Endodermal cell (in vitro differentiated cells): ENCODE results near the gene BAZ1B. TPM values are rescaled to one million over a fixed set of nuclear protein-coding genes. Genes with fewer than 3 reads are reported as not detected.
A peak's percentile ranks its signal among the peaks of the same experiment; 100 is the strongest.
"Not testable (repeated sequence)": the region's sequence is repeated elsewhere in the genome, so short reads cannot be mapped to it uniquely, and the experiment has no call there.

Source experiments
- DNase-seq: peaks from one replicate; pipeline ENCODE4 v3.0.0-alpha.2; 2017
- H3K27ac ChIP-seq: 2 replicates; pipeline ENCODE4 v1.5.1; 2013; ENCODE audit warnings: mild to moderate bottlenecking, low read depth, low read length, moderate library complexity
- H3K27me3 ChIP-seq: 2 replicates; pipeline ENCODE4 v1.6.1; 2013; ENCODE audit warnings: mild to moderate bottlenecking, low read length, moderate library complexity; ENCODE audit not compliant: insufficient read depth, control insufficient read depth, poor library complexity, severe bottlenecking
- H3K36me3 ChIP-seq: 2 replicates; pipeline ENCODE4 v1.7.0; 2013; ENCODE audit warnings: mild to moderate bottlenecking, low read length, moderate library complexity; ENCODE audit not compliant: control insufficient read depth, insufficient read depth
- H3K4me1 ChIP-seq: one replicate; pipeline ENCODE4 v1.7.0; 2013; ENCODE audit warnings: low read length; ENCODE audit not compliant: control insufficient read depth, insufficient read depth
- H3K4me3 ChIP-seq: 2 replicates; pipeline ENCODE4 v1.5.1; 2013; ENCODE audit warnings: mild to moderate bottlenecking, low read length, moderate library complexity
- H3K9ac ChIP-seq: 2 replicates; pipeline ENCODE4 v1.6.1; 2013; ENCODE audit warnings: mild to moderate bottlenecking, low read length, moderate library complexity; ENCODE audit not compliant: poor library complexity, severe bottlenecking; ENCODE audit errors: extremely low read depth
- H3K9me3 ChIP-seq: 2 replicates; pipeline ENCODE4 v1.6.1; 2013; ENCODE audit warnings: mild to moderate bottlenecking, low read length, moderate library complexity; ENCODE audit not compliant: control insufficient read depth
- H3K27ac Mint-ChIP-seq: 2 replicates; pipeline ENCODE4 v1.8.0; 2020; ENCODE audit warnings: mixed read lengths
- H3K27me3 Mint-ChIP-seq: 2 replicates; pipeline ENCODE4 v1.8.0; 2021; ENCODE audit warnings: mild to moderate bottlenecking, mixed read lengths; ENCODE audit not compliant: insufficient read depth
- H3K36me3 Mint-ChIP-seq: 2 replicates; pipeline ENCODE4 v1.8.0; 2020; ENCODE audit warnings: low read depth, mixed read lengths
- H3K4me1 Mint-ChIP-seq: 2 replicates; pipeline ENCODE4 v1.8.0; 2020; ENCODE audit warnings: mixed read lengths
- H3K4me3 Mint-ChIP-seq: 2 replicates; pipeline ENCODE4 v1.8.0; 2020; ENCODE audit warnings: mild to moderate bottlenecking, moderate library complexity, mixed read lengths
- H3K9me3 Mint-ChIP-seq: 2 replicates; pipeline ENCODE4 v1.8.0; 2020; ENCODE audit warnings: mild to moderate bottlenecking, mixed read lengths
- CTCF ChIP-seq: fragments of 200-600 bp; sonication (generic); conservative IDR thresholded peaks from 2 replicates; pipeline ENCODE4 v1.5.0; 2021; ENCODE audit warnings: antibody characterized with exemption, mild to moderate bottlenecking
- WGBS, 2 experiments: methylation state at CpG; one replicate each; pipeline versions ENCODE4 v1.1.5 to v1.1.7; 2013; ENCODE audit warnings: missing lambda C conversion rate in 2 of 2, mixed read lengths in 1 of 2; ENCODE audit not compliant: insufficient coverage in 1 of 2, insufficient read length in 1 of 2; 5-methylcytosine and 5-hydroxymethylcytosine counted together
- total RNA-seq, 2 donors: library from RNA; stranded (reverse); fragmentation: NEBNext Ultra II Directional in 1 of 2; extraction: Animal tissue kit (Norgen Biotek cat#: 25700) in 1 of 2; gene quantifications; 2 replicates in 1 of 2; 3 replicates in 1 of 2; pipeline ENCODE4 v1.2.1, GENCODE V29; 2021

The BAZ1B gene
- total RNA-seq, 2 donors from 2014 or later: 66.4 to 72.1 TPM

GRCh38 chr7:73569042-73569608 lies 47.0 kb upstream of the BAZ1B start:
- peaks cover 53% of the 10 kb centered on the region for H3K36me3 ChIP-seq
- WGBS, 2 experiments: 90 to 96% methylated on average over 4 to 5 of the region's 5 CpGs
- H3K4me3 Mint-ChIP-seq: no peak overlapping the region

GRCh38 chr7:73567846-73568685 lies 46.0 kb upstream of the BAZ1B start:
- Mint-ChIP-seq H3K36me3 (peaks cover 39% of the 10 kb centered on the region), H3K27ac (no peak overlapping the region), H3K4me3 (no peak overlapping the region), H3K4me1 (no peaks in the 10 kb centered on the region), H3K27me3 (peaks cover 10% of the 10 kb centered on the region), H3K9me3 (no peaks in the 10 kb centered on the region)
- Histone ChIP-seq H3K9ac (no peak overlapping the region), H3K4me1 (no peaks in the 10 kb centered on the region), H3K9me3 (no peaks in the 10 kb centered on the region), H3K36me3 (peaks cover 43% of the 10 kb centered on the region), H3K27me3 (no peaks in the 10 kb centered on the region), H3K27ac (peak overlapping the region; percentile 53), H3K4me3 (no peak overlapping the region)
- no peak for TF ChIP-seq CTCF
- DNase-seq: no peak
- WGBS, 2 experiments: 88 to 93% methylated on average over 7 to 12 of the region's 12 CpGs

More at GRCh38 chr7:73569042-73569608, 47.0 kb upstream of the BAZ1B start:
- Mint-ChIP-seq H3K27me3 (peaks cover 10% of the 10 kb centered on the region), H3K9me3 (no peaks in the 10 kb centered on the region), H3K27ac (no peak overlapping the region), H3K4me1 (peaks cover 3% of the 10 kb centered on the region), H3K36me3 (peaks cover 49% of the 10 kb centered on the region)
- Histone ChIP-seq H3K27me3 (no peaks in the 10 kb centered on the region), H3K4me1 (peaks cover under 1% of the 10 kb centered on the region), H3K9me3 (no peaks in the 10 kb centered on the region), H3K9ac (no peak overlapping the region), H3K4me3 (no peak overlapping the region), H3K27ac (no peak overlapping the region)
- TF ChIP-seq CTCF: peak; percentile 48
- no peak for DNase-seq

- Mint-ChIP-seq H3K4me1 (no peaks in the 10 kb centered on the region), H3K27me3 (peaks cover 10% of the 10 kb centered on the region), H3K9me3 (no peaks in the 10 kb centered on the region), H3K4me3 (no peak overlapping the region), H3K27ac (no peak overlapping the region), H3K36me3 (peaks cover 30% of the 10 kb centered on the region)
- no peaks in the 10 kb centered on the region for H3K9me3 ChIP-seq
- whole genome bisulfite sequencing, 2 experiments: 71 to 92% methylated on average over 1 to 4 of the region's 4 CpGs
- H3K4me1 ChIP-seq: no peaks in the 10 kb centered on the region
- no peak overlapping the region for H3K27ac ChIP-seq
- no peaks in the 10 kb centered on the region for H3K27me3 ChIP-seq
- H3K36me3 ChIP-seq: peaks cover 34% of the 10 kb centered on the region
- H3K9ac ChIP-seq: no peak overlapping the region
- H3K4me3 ChIP-seq: no peak overlapping the region
- DNase-seq: no peak
- no peak for TF ChIP-seq CTCF
Measured at GRCh38 chr7:73567140-73567539, 45.0 kb upstream of the BAZ1B start.

- H3K9me3 Mint-ChIP-seq, H3K4me3 ChIP-seq, H3K9me3 ChIP-seq, H3K4me1 Mint-ChIP-seq, H3K9ac ChIP-seq, H3K4me1 ChIP-seq, H3K27ac ChIP-seq, DNase-seq, H3K27ac Mint-ChIP-seq, H3K4me3 Mint-ChIP-seq, H3K27me3 ChIP-seq: not testable (repeated sequence)
- H3K36me3 ChIP-seq: peaks cover 28% of the 10 kb centered on the region
- H3K36me3 Mint-ChIP-seq: peaks cover 24% of the 10 kb centered on the region
- peaks cover 12% of the 10 kb centered on the region for H3K27me3 Mint-ChIP-seq
Measured at GRCh38 chr7:73566431-73566830, 44.3 kb upstream of the BAZ1B start.
